ENCODE data around the gene C16orf86. TPM values are rescaled to one million over a fixed set of nuclear protein-coding genes. Genes with fewer than 3 reads are reported as not detected.

Gene C16orf86
- total RNA-seq = 3.3 and 3.9 TPM in 2 replicates

GRCh38 chr16:67666559-67667452 lies at the start of gene C16orf86, which contains the start of gene ENKD1:
C16orf86 (plus strand) TSS chr16:67666814; CDS start chr16:67666971, 157 bp downstream.
ENKD1 (minus strand) TSS chr16:67666750; CDS start chr16:67666442, 308 bp downstream.

GRCh38 chr16:67659675-67660563 lies 6.7 kb upstream of the C16orf86 start, which contains the start of gene ACD:
ACD (minus strand) TSS chr16:67660260; CDS start chr16:67660220, 40 bp downstream.

GRCh38 chr16:67660564-67661028 lies 6.0 kb upstream of the C16orf86 start, which contains the start of gene PARD6A:
PARD6A (plus strand) TSS chr16:67660960; CDS start chr16:67661039, 79 bp downstream.

Other genes with a start within 250 kb of the C16orf86 start
- 0.59 TPM in 1 of 2 replicates, not detected in the other for gene HSD11B2, start 235.7 kb upstream of the C16orf86 start, total RNA-seq
- gene ATP6V0D1, start 185.7 kb upstream of the C16orf86 start, total RNA-seq = 110 and 129 TPM in 2 replicates
- gene AGRP, start 183.3 kb upstream of the C16orf86 start, total RNA-seq = not detected in 2 replicates
- 29.4 and 29.5 TPM in 2 replicates for gene RIPOR1, start 138.0 kb upstream of the C16orf86 start, total RNA-seq
- 21.7 and 33.2 TPM in 2 replicates for gene CTCF, start 104.3 kb upstream of the C16orf86 start, total RNA-seq
- 0.37 and 0.39 TPM in 2 replicates for gene CARMIL2, start 21.7 kb upstream of the C16orf86 start, total RNA-seq
- gene ACD, start 6.6 kb upstream of the C16orf86 start, total RNA-seq = 25.4 and 31.5 TPM in 2 replicates
- gene PARD6A, start 5.9 kb upstream of the C16orf86 start, total RNA-seq = 0.59 and 1.1 TPM in 2 replicates
- gene ENKD1, start 64 bp upstream of the C16orf86 start, total RNA-seq = 15.8 and 16.9 TPM in 2 replicates
- 13.2 and 17.0 TPM in 2 replicates for gene GFOD2, start 52.5 kb downstream of the C16orf86 start, total RNA-seq
- gene RANBP10, start 139.7 kb downstream of the C16orf86 start, total RNA-seq = 5.1 and 7.0 TPM in 2 replicates
- 0.98 and 2.2 TPM in 2 replicates for gene TSNAXIP1, start 140.1 kb downstream of the C16orf86 start, total RNA-seq
- 26.1 and 28.0 TPM in 2 replicates for gene THAP11, start 175.5 kb downstream of the C16orf86 start, total RNA-seq
- gene NUTF2, start 180.1 kb downstream of the C16orf86 start, total RNA-seq = 210 and 284 TPM in 2 replicates
- gene CENPT, start 180.9 kb downstream of the C16orf86 start, total RNA-seq = 27.0 and 32.7 TPM in 2 replicates
- 55.5 and 72.9 TPM in 2 replicates for gene EDC4, start 206.2 kb downstream of the C16orf86 start, total RNA-seq
- 0.37 TPM in 1 of 2 replicates, not detected in the other for gene NRN1L, start 218.1 kb downstream of the C16orf86 start, total RNA-seq
- 12.1 TPM in 2 replicates for gene PSKH1, start 226.4 kb downstream of the C16orf86 start, total RNA-seq

Data from subcutaneous preadipocyte (primary cell).